Neural cell (in vitro differentiated cells): ENCODE measurements around the gene DAPP1. TPM values are rescaled to one million over a fixed set of nuclear protein-coding genes. Genes with fewer than 3 reads are reported as not detected.
"Not testable (repeated sequence)": the region's sequence is repeated elsewhere in the genome, so short reads cannot be mapped to it uniquely, and the experiment has no call there.

Experiments
- H2AFZ ChIP-seq: fragments of 200-600, 300-800 bp; sonication (generic), shearing (Covaris generic); 2 replicates; pipeline ENCODE4 v1.6.0; 2014; ENCODE audit warnings: low read depth, mild to moderate bottlenecking, antibody characterized with exemption, low read length, moderate library complexity
- H3F3A ChIP-seq: fragments of 200-600 bp; shearing (Covaris generic); 2 replicates; pipeline ENCODE4 v1.6.1; 2016; ENCODE audit warnings: mild to moderate bottlenecking, moderate library complexity, mixed read lengths, antibody characterized with exemption, low read length; ENCODE audit not compliant: insufficient read depth, poor library complexity, severe bottlenecking
- H3K27ac ChIP-seq: fragments of 200-600, 300-800 bp; sonication (generic), shearing (Covaris generic); 2 replicates; pipeline ENCODE4 v1.5.1; 2014; ENCODE audit warnings: mild to moderate bottlenecking, low read length, moderate library complexity
- H3K27me3 ChIP-seq: fragments of 300-800, 200-600 bp; sonication (generic), shearing (Covaris generic); 2 replicates; pipeline ENCODE4 v1.6.0; 2014; ENCODE audit warnings: mild to moderate bottlenecking, low read depth, low read length, moderate library complexity; ENCODE audit not compliant: insufficient read depth
- H3K36me3 ChIP-seq: fragments of 300-800, 200-600 bp; sonication (generic), shearing (Covaris generic); 2 replicates; pipeline ENCODE4 v1.5.1; 2014; ENCODE audit warnings: mild to moderate bottlenecking, antibody characterized with exemption, low read length, moderate library complexity; ENCODE audit not compliant: insufficient read depth
- H3K4me2 ChIP-seq: fragments of 300-800, 200-600 bp; sonication (generic), shearing (Covaris generic); 2 replicates; pipeline ENCODE4 v1.6.0; 2014; ENCODE audit warnings: mild to moderate bottlenecking, low read length
- H3K4me3 ChIP-seq: fragments of 300-800, 200-600 bp; sonication (generic), shearing (Covaris generic); 2 replicates; pipeline ENCODE4 v1.5.1; 2014; ENCODE audit warnings: mild to moderate bottlenecking, low read length, moderate library complexity
- H3K79me2 ChIP-seq: fragments of 200-600 bp; shearing (Covaris generic); replicated peaks from 2 replicates; pipeline ENCODE4 v1.6.0; 2014; ENCODE audit warnings: mild to moderate bottlenecking, low read length, moderate library complexity; ENCODE audit not compliant: insufficient read depth
- H3K9ac ChIP-seq: fragments of 300-800, 200-600 bp; sonication (generic), shearing (Covaris generic); 2 replicates; pipeline ENCODE4 v1.6.1; 2016; ENCODE audit warnings: mild to moderate bottlenecking, low read length, mixed read lengths
- H3K9me2 ChIP-seq: fragments of 200-600 bp; shearing (Covaris generic); 2 replicates; pipeline ENCODE4 v1.6.1; 2016; ENCODE audit warnings: mild to moderate bottlenecking, low read length, mixed read lengths; ENCODE audit not compliant: insufficient read depth
- H3K9me3 ChIP-seq: fragments of 200-600, 300-800 bp; sonication (generic), shearing (Covaris generic); 2 replicates; pipeline ENCODE4 v1.6.1; 2016; ENCODE audit warnings: mild to moderate bottlenecking, mixed run types, low read length, moderate library complexity, mixed read lengths
- H4K20me1 ChIP-seq: fragments of 200-600 bp; shearing (Covaris generic); 2 replicates; pipeline ENCODE4 v1.6.1; 2016; ENCODE audit warnings: mild to moderate bottlenecking, mixed run types; ENCODE audit not compliant: insufficient read depth
- MXI1 ChIP-seq: fragments of 450-650 bp; conservative IDR thresholded peaks from 2 replicates; pipeline ENCODE4 v1.6.1; 2014; ENCODE audit warnings: antibody characterized with exemption, mild to moderate bottlenecking; ENCODE audit not compliant: poor library complexity, severe bottlenecking
- POLR2AphosphoS5 ChIP-seq: IDR thresholded peaks from 2 replicates; pipeline ENCODE4 v1.6.1; 2012
- RAD21 ChIP-seq: fragments of 450-650 bp; conservative IDR thresholded peaks from 2 replicates; pipeline ENCODE4 v1.6.1; 2014; ENCODE audit warnings: antibody characterized with exemption, mild to moderate bottlenecking, moderate library complexity
- SMC3 ChIP-seq: fragments of 450-650 bp; conservative IDR thresholded peaks from 2 replicates; pipeline ENCODE4 v1.6.1; 2014; ENCODE audit warnings: antibody characterized with exemption, mild to moderate bottlenecking, moderate library complexity; ENCODE audit not compliant: poor library complexity
- polyA minus RNA-seq: library from RNA; depleted of rRNA, polyadenylated mRNA; stranded (reverse); fragments of >200 nt; gene quantifications from 2 replicates; pipeline ENCODE4 v1.2.3, GENCODE V29; 2014
- polyA plus RNA-seq: library from polyadenylated mRNA; depleted of rRNA; stranded (reverse); fragments of >200 nt; gene quantifications from 2 replicates; pipeline ENCODE4 v1.2.3, GENCODE V29; 2014
- TF ChIP-seq, protein P1 (sequence below): IDR thresholded peaks from 2 replicates; pipeline ENCODE4 v1.6.1; 2012; ENCODE audit warnings: borderline replicate concordance

DAPP1 gene, protein sequence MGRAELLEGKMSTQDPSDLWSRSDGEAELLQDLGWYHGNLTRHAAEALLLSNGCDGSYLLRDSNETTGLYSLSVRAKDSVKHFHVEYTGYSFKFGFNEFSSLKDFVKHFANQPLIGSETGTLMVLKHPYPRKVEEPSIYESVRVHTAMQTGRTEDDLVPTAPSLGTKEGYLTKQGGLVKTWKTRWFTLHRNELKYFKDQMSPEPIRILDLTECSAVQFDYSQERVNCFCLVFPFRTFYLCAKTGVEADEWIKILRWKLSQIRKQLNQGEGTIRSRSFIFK
- polyA plus RNA-seq (not detected in 2 replicates), polyA minus RNA-seq (not detected in 2 replicates)

DNA sequence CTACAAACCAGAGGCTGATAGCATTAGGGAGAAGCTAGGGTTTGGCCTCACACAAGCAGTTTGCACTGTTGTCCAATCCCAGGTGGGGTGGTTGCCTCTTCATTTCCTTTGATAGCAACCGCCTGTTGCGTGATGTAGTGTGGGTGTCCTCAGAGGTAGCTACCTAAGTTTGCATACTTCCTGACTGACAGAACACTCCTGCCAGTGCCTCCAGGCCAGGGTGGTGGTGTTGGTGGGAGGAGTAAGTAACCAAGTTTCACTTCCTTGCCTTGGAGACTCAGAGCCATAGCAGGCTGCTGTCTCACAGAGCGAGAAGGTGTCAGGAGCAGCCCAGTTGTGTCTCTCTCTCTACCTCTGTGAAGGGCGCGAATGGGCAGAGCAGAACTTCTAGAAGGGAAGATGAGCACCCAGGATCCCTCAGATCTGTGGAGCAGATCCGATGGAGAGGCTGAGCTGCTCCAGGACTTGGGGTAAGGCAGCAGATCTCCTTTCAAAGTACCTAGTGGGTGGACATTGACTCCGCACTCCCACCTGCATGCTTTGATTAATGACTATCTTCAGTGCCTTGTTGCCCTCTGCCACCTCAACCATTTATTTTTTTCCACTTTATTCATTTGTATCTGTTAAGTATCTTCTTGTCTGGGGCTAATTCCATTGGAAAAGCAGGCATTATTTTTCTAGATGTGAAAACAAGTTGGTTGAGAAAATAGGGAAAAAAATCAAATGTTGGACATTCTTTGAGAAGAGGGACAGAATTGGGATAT lies at the start of gene DAPP1:
Gene DAPP1, plus strand, starts transcription at position 283 of the 764 bp plus-strand sequence. Its CDS starts 87 bp downstream, at position 370.
- no peak for TF ChIP-seq POLR2AphosphoS5
- TF ChIP-seq SMC3 = no peak
- TF ChIP-seq, protein P1, sequence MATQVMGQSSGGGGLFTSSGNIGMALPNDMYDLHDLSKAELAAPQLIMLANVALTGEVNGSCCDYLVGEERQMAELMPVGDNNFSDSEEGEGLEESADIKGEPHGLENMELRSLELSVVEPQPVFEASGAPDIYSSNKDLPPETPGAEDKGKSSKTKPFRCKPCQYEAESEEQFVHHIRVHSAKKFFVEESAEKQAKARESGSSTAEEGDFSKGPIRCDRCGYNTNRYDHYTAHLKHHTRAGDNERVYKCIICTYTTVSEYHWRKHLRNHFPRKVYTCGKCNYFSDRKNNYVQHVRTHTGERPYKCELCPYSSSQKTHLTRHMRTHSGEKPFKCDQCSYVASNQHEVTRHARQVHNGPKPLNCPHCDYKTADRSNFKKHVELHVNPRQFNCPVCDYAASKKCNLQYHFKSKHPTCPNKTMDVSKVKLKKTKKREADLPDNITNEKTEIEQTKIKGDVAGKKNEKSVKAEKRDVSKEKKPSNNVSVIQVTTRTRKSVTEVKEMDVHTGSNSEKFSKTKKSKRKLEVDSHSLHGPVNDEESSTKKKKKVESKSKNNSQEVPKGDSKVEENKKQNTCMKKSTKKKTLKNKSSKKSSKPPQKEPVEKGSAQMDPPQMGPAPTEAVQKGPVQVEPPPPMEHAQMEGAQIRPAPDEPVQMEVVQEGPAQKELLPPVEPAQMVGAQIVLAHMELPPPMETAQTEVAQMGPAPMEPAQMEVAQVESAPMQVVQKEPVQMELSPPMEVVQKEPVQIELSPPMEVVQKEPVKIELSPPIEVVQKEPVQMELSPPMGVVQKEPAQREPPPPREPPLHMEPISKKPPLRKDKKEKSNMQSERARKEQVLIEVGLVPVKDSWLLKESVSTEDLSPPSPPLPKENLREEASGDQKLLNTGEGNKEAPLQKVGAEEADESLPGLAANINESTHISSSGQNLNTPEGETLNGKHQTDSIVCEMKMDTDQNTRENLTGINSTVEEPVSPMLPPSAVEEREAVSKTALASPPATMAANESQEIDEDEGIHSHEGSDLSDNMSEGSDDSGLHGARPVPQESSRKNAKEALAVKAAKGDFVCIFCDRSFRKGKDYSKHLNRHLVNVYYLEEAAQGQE = no peak
- TF ChIP-seq MXI1 = no peak
- no peak for TF ChIP-seq RAD21
- Histone ChIP-seq H3K79me2 (no peaks in the 10 kb centered on the region), H4K20me1 (no peaks in the 10 kb centered on the region), H3K9ac (no peak within 1 kb of the TSS), H3K27ac (no peak within 1 kb of the TSS), H2AFZ (no peak within 1 kb of the TSS), H3K4me2 (no peak within 1 kb of the TSS), H3K4me3 (no peak within 1 kb of the TSS), H3K9me2 (no peaks in the 10 kb centered on the region), H3K36me3 (no peaks in the 10 kb centered on the region), H3F3A (no peaks in the 10 kb centered on the region), H3K9me3 (no peaks in the 10 kb centered on the region), H3K27me3 (no peaks in the 10 kb centered on the region)

DNA sequence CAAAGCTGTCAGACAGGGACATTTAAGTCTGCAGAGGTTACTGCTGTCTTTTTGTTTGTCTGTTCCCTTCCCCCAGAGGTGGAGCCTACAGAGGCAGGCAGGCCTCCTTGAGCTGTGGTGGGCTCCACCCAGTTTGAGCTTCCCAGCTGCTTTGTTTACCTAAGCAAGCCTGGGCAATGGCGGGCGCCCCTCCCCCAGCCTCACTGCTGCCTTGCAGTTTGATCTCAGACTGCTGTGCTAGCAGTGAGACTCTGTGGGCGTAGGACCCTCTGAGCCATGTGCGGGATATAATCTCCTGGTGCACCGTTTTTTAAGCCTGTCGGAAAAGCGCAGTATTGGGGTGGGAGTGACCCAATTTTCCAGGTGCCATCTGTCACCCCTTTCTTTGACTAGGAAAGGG lies 45.8 kb upstream of the DAPP1 start:
- not testable (repeated sequence) for H2AFZ ChIP-seq, H3K9ac ChIP-seq, H3K36me3 ChIP-seq, H3K9me3 ChIP-seq, H3K4me2 ChIP-seq, H3K4me3 ChIP-seq, H3K9me2 ChIP-seq, H3K27ac ChIP-seq, H3K79me2 ChIP-seq, H4K20me1 ChIP-seq, H3K27me3 ChIP-seq, H3F3A ChIP-seq

DNA sequence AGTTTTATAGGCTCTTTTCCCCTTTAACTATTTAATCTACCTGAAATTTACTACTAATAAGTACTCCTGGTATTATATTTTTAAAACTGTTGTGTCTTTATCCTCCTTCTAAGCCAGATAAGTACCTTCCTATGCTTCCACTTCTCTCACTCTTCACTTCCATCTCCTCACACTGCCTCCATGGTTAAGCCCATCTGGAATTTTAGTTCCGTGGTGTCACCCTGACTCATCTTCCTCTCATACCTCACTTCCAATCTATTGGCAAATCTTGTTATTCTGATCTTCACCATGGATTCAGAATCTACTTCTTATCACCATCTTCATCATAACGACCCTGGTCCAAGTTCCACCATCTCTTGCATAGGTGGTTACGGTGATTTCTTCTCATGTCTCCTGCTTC lies 32.7 kb upstream of the DAPP1 start:
- Histone ChIP-seq H3K27ac (no peak overlapping the region), H3K9ac (no peak overlapping the region), H3F3A (no peaks in the 10 kb centered on the region), H3K4me2 (no peak overlapping the region), H3K9me3 (no peaks in the 10 kb centered on the region), H3K27me3 (no peaks in the 10 kb centered on the region), H3K79me2 (no peaks in the 10 kb centered on the region), H2AFZ (no peak overlapping the region), H3K4me3 (no peak overlapping the region), H3K36me3 (no peaks in the 10 kb centered on the region), H4K20me1 (no peaks in the 10 kb centered on the region), H3K9me2 (no peaks in the 10 kb centered on the region)
- TF ChIP-seq, protein P1 = no peak
- no peak for TF ChIP-seq MXI1
